ENCODE measurements around the gene C17orf58. TPM values are rescaled to one million over a fixed set of nuclear protein-coding genes. Genes with fewer than 3 reads are reported as not detected.
"Not testable (repeated sequence)": the region's sequence is repeated elsewhere in the genome, so short reads cannot be mapped to it uniquely, and the experiment has no call there.

Gene C17orf58
- 13.5 and 14.4 TPM in 2 replicates for total RNA-seq (2022)
- Bru-seq, nascent RNA, result percentile 61 among the genes with signal in this experiment
- percentile 79 among the genes with signal in this experiment for BruChase-seq, experiment 1, labeled RNA remaining after a 2-hour chase
- percentile 72 among the genes with signal in this experiment for BruChase-seq, experiment 2, labeled RNA remaining after a 6-hour chase
- long read RNA-seq, transcript C17orf58-203 (2 exons, 1,654 nt), result major isoform, 12 of 42 reads
- long read RNA-seq, transcript C17orf58-202 (3 exons, 1,082 nt), result minor isoform, 10 of 42 reads
- long read RNA-seq, partial matches to known transcripts, result 10 of 42 reads
- long read RNA-seq, other reads (novel, unspliced or antisense), result 9 of 42 reads

DNA sequence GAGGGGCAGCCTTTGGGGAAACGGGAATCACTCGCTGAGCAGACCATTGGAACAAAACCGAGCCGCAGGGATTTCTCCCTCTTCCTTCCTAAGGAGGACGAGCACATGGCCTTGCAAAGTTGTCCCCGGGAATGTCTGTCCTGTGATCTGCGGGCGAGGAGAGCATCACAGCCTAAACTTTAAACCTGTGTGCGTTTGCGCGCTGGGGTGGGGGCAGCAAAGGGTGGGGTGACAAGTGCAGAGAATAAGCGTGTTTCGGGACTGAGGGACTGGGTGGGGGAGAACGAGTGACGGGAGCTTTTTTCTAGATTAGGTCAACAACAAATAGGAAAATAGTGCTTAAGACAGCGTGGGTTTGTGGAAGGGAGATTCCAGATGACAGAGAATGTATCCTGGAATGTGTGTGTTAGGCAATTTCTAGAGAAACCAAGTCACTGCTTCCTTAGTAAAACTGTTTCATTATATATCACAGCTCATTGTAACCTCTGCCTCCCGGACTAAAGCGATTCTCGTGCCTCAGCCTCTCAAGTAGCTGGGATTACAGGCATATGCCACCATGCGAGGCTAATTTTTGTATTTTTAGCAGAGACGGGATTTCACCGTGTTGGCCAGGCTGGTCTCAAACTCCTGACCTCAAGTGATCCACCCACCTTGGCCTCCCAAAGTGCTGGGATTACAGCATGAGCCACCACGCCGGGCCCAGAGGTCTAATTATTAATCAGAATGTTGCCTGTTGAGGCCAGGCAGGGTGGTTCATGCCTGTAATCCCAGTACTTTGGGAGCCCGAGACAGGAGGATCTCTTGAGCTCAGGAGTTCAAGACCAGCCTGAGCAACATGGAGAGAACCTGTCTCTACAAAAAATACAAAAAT lies at the start of gene C17orf58:
C17orf58 (minus strand) TSS at position 169 of the 871 bp plus-strand sequence. CDS start 271 bp downstream, outside the sequence.
- CTCF ChIA-PET, result interaction anchor here (1.1 kb wide), 1 partner anchor 23 kb away, joined by 4 read pairs; no protein-coding TSS in a partner anchor
- H3K4me1 Mint-ChIP-seq (ENCODE audit: low read depth, unreplicated experiment), result peaks cover 15% of the 10 kb centered on the region
- H3K9me3 Mint-ChIP-seq (ENCODE audit: unreplicated experiment); DNase-seq; intact Hi-C loops (cut with micrococcal nuclease; ENCODE audit: unreplicated experiment); POLR2A ChIA-PET; H3K4me1 ChIP-seq; H3K9me3 ChIP-seq; BruUV-seq (replicated peaks); H3K36me3 ChIP-seq (ENCODE audit: control insufficient read depth, insufficient read depth, low read length); H3K36me3 Mint-ChIP-seq (ENCODE audit: insufficient read depth, unreplicated experiment); H3K27me3 Mint-ChIP-seq (ENCODE audit: insufficient read depth, unreplicated experiment); H3K27me3 ChIP-seq (replicated peaks; ENCODE audit: control insufficient read depth, insufficient read depth, low read length): not testable (repeated sequence)
- H3K4me3 Mint-ChIP-seq (ENCODE audit: unreplicated experiment), result peak within 1 kb of the TSS; percentile 92
- H3K4me3 ChIP-seq (ENCODE audit: low read depth, low read length), result peak within 1 kb of the TSS; percentile 53
- H3K27ac Mint-ChIP-seq (ENCODE audit: unreplicated experiment), result peak within 1 kb of the TSS; percentile 40

DNA sequence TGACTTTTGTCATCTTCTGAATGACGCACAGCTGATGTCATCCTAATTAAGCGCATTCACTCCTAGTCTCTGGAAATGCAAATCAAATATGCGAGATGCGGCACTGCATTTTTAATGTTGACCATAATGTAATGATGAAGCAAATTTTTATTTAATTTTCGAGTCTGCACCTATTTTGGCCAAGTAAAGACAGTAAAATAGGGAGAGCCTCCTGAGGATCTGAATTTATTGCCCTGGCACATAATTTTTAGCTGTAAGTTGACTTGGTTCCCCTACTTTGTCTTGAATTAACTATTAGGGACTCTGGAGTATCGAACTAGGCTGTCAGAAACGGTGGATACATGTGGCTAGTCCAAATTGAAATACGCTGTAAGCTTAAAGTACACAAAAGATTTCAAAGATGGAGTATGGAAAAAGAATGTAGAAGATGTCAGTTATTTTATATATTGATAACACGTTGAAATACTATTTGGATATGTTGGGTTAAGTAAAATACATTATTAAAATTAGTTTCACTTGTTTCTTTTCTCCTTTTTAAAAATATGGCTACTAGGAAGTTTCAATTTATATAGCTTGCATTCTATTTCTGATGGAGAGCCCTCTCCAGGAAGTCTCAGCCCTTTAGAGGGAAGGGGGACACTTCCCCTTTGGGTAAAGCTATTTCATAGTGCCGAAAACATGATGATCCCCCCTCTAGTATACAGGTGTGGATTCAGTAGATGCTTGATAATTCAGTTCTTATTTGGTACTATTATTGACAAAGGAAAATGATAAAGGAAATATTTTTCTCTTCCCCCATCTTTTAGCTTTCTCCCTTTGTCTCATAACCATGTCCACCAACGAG lies 40.3 kb upstream of the C17orf58 start:
- CTCF ChIA-PET, result no interaction called here
- Histone ChIP-seq H3K27me3 (replicated peaks; ENCODE audit: control insufficient read depth, insufficient read depth, low read length) (no peaks in the 10 kb centered on the region), H3K4me1 (0 out of 2 replicates have a peak, but pooled peaks cover 5% of the 10 kb centered on the region), H3K9me3 (no peaks in the 10 kb centered on the region), H3K36me3 (ENCODE audit: control insufficient read depth, insufficient read depth, low read length) (no peaks in the 10 kb centered on the region; the same call in 1 of the 2 replicates), H3K4me3 (ENCODE audit: low read depth, low read length) (peak overlapping the region; percentile 92)
- no peaks in the 10 kb centered on the region for H3K9me3 Mint-ChIP-seq (ENCODE audit: unreplicated experiment)
- DNase-seq, result no peak
- intact Hi-C loops (cut with micrococcal nuclease; ENCODE audit: unreplicated experiment), result loop anchor here (5.0 kb wide), 1 partner anchor 66 kb away; no protein-coding TSS in a partner anchor
- TSS peak; percentile 59 for BruUV-seq (replicated peaks)
- POLR2A ChIA-PET, result interaction anchor here (1.0 kb wide), 1 partner anchor 17 kb away, joined by 3 read pairs; no protein-coding TSS in a partner anchor
- peak overlapping the region; percentile 89 for H3K4me3 Mint-ChIP-seq (ENCODE audit: unreplicated experiment)
- H3K27ac Mint-ChIP-seq (ENCODE audit: unreplicated experiment), result peak overlapping the region; percentile 94
- H3K4me1 Mint-ChIP-seq (ENCODE audit: low read depth, unreplicated experiment), result peaks cover 6% of the 10 kb centered on the region
- TF ChIP-seq, protein P1, sequence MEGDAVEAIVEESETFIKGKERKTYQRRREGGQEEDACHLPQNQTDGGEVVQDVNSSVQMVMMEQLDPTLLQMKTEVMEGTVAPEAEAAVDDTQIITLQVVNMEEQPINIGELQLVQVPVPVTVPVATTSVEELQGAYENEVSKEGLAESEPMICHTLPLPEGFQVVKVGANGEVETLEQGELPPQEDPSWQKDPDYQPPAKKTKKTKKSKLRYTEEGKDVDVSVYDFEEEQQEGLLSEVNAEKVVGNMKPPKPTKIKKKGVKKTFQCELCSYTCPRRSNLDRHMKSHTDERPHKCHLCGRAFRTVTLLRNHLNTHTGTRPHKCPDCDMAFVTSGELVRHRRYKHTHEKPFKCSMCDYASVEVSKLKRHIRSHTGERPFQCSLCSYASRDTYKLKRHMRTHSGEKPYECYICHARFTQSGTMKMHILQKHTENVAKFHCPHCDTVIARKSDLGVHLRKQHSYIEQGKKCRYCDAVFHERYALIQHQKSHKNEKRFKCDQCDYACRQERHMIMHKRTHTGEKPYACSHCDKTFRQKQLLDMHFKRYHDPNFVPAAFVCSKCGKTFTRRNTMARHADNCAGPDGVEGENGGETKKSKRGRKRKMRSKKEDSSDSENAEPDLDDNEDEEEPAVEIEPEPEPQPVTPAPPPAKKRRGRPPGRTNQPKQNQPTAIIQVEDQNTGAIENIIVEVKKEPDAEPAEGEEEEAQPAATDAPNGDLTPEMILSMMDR (IDR thresholded peaks at IDR 0.05; ENCODE audit: insufficient read depth in 1 of 2, low read depth in 1 of 2, low read length in 1 of 2, severe bottlenecking in 1 of 2, unreplicated experiment in 1 of 2), result no peak
- peaks cover 65% of the 10 kb centered on the region for H3K36me3 Mint-ChIP-seq (ENCODE audit: insufficient read depth, unreplicated experiment)
- H3K27me3 Mint-ChIP-seq (ENCODE audit: insufficient read depth, unreplicated experiment), result no peaks in the 10 kb centered on the region

DNA sequence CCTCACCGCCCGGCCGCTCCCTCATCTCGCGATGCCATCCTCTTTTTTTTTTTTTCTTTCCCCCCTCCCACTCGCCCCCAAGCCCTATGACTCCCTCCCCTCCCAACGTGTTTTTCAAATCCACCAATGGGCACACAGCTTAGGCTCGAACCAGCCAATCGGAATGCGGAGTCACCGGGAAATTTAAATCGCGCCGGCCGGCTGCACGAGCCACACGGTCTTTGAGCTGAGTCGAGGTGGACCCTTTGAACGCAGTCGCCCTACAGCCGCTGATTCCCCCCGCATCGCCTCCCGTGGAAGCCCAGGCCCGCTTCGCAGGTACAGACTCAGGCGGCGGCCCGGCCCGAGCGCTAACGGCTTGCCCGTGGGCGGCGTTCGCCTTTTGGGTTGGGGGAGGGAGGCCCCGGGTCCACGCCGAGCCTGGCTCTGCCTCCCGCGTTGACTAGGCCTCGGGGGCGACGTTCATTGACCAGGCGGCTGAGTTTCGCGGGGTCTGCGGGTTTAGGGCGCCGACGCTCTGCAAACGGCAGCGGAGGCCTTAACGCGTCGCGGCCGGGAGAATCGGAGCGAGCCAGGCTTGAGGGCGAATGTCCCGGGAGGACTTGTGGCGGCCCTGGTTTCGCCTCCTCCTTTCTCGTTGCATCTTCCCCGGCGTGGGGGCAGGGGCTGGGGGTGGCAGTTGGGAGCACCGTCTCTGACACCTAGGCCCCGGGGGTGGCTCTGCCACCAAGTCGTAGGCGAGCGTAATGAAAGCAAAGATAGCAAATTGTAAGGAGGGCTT lies 39.4 kb upstream of the C17orf58 start, which contains the start of gene KPNA2:
KPNA2 (plus strand) TSS at position 213 of the 781 bp plus-strand sequence. CDS start 1,398 bp downstream, outside the sequence.
- peaks cover 57% of the 10 kb centered on the region for H3K36me3 Mint-ChIP-seq (ENCODE audit: insufficient read depth, unreplicated experiment)
- DNase-seq, result peak; percentile 97 to 98
- peaks cover 6% of the 10 kb centered on the region for H3K4me1 Mint-ChIP-seq (ENCODE audit: low read depth, unreplicated experiment)
- Histone ChIP-seq H3K4me1 (0 out of 2 replicates have a peak, but pooled peaks cover 5% of the 10 kb centered on the region), H3K9me3 (no peaks in the 10 kb centered on the region), H3K36me3 (ENCODE audit: control insufficient read depth, insufficient read depth, low read length) (no peaks in the 10 kb centered on the region; the same call in 1 of the 2 replicates), H3K4me3 (ENCODE audit: low read depth, low read length) (peak within 1 kb of the TSS; percentile 92), H3K27me3 (replicated peaks; ENCODE audit: control insufficient read depth, insufficient read depth, low read length) (no peaks in the 10 kb centered on the region)
- no peaks in the 10 kb centered on the region for H3K27me3 Mint-ChIP-seq (ENCODE audit: insufficient read depth, unreplicated experiment)
- TF ChIP-seq, protein P1 (IDR thresholded peaks at IDR 0.05; ENCODE audit: insufficient read depth in 1 of 2, low read depth in 1 of 2, low read length in 1 of 2, severe bottlenecking in 1 of 2, unreplicated experiment in 1 of 2), result no peak
- ChIA-PET CTCF (interaction anchor here (0.5 to 1.0 kb wide), 7 partner anchors 9 to 1049 kb away, joined by 3 to 7 read pairs (median 5); no protein-coding TSS in a partner anchor), POLR2A (interaction anchor here (0.5 to 1.1 kb wide), 13 partner anchors 8 to 422 kb away, joined by 3 to 15 read pairs (median 4); partner anchors contain the start of gene WIPI1)
- intact Hi-C loops (cut with micrococcal nuclease; ENCODE audit: unreplicated experiment), result loop anchor here (5.0 kb wide), 1 partner anchor 67 kb away; no protein-coding TSS in a partner anchor
- H3K27ac Mint-ChIP-seq (ENCODE audit: unreplicated experiment), result peak within 1 kb of the TSS; percentile 94
- H3K4me3 Mint-ChIP-seq (ENCODE audit: unreplicated experiment), result peak within 1 kb of the TSS; percentile 89
- BruUV-seq (replicated peaks), result TSS peak; percentile 81
- no peaks in the 10 kb centered on the region for H3K9me3 Mint-ChIP-seq (ENCODE audit: unreplicated experiment)

Data from Caco-2 (cell line).